Retinal pigment epithelial cell (primary cell): ENCODE results near the gene SRC.

ENCODE experiments used
- DNase-seq: peaks from one replicate; pipeline ENCODE4 v3.0.0-alpha.2; 2010; ENCODE audit warnings: low read depth
- H3K4me3 ChIP-seq: 2 replicates; pipeline ENCODE4 v1.5.1; 2011; ENCODE audit warnings: mild to moderate bottlenecking, low read length, control low read depth, moderate library complexity
- CTCF ChIP-seq: conservative IDR thresholded peaks from 2 replicates; pipeline ENCODE4 v1.5.1; 2011; ENCODE audit warnings: low read depth, low read length, control low read depth, inconsistent platforms

The SRC gene

GRCh38 chr20:37301558-37301957 lies 44.4 kb upstream of the SRC start:
- no peak overlapping the region for H3K4me3 ChIP-seq
- DNase-seq = no peak
- no peak for TF ChIP-seq CTCF

- no peak for DNase-seq
- H3K4me3 ChIP-seq = no peak overlapping the region
- TF ChIP-seq CTCF = no peak
These were observed 43.0 kb upstream of the SRC start for GRCh38 chr20:37302981-37303380.

DNA sequence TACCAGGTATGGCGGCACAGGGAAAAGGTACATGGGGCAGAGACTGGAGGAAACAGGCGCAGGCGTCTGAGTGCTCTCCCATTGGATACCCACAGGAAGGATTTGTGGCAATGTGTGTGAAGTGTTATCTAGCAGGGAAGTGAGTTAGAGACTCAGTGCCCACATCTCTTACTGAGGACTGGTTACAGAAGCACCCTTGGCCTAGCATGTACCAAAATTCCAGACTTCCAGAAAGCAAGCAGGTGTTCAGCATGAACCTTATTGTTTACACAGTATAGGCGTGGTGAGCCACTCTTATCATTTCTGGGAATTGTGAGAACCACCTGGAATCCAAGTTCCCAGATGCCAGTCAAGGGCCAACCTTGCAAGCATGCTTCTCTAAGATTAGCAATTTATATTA lies 42.3 kb upstream of the SRC start:
- no peak overlapping the region for H3K4me3 ChIP-seq
- no peak for TF ChIP-seq CTCF
- no peak for DNase-seq

GRCh38 chr20:37305079-37305478 lies 40.9 kb upstream of the SRC start:
- no peak for DNase-seq
- TF ChIP-seq CTCF = no peak
- H3K4me3 ChIP-seq = no peak overlapping the region

DNA sequence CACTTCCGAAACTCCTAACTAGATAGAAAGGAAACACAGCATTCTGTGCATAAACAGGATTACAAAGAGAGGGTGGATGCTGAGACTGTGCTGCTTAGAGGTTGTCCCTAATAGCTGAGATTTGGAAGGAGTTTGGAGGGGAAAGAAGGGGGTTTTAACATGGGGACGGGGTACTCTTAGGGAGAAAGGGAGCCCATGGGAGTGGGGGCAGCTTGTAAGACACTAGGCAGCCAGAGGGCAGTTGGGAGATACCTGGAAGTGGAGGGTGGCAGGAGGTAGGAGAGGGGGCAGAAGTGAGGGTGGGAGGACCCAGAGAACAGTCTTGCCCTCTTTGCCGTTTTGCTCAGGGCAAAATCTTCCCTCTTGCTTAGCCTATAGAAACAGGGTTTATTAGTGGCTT lies 40.1 kb upstream of the SRC start:
- H3K4me3 ChIP-seq = no peak overlapping the region
- DNase-seq = no peak
- TF ChIP-seq CTCF = no peak

DNA sequence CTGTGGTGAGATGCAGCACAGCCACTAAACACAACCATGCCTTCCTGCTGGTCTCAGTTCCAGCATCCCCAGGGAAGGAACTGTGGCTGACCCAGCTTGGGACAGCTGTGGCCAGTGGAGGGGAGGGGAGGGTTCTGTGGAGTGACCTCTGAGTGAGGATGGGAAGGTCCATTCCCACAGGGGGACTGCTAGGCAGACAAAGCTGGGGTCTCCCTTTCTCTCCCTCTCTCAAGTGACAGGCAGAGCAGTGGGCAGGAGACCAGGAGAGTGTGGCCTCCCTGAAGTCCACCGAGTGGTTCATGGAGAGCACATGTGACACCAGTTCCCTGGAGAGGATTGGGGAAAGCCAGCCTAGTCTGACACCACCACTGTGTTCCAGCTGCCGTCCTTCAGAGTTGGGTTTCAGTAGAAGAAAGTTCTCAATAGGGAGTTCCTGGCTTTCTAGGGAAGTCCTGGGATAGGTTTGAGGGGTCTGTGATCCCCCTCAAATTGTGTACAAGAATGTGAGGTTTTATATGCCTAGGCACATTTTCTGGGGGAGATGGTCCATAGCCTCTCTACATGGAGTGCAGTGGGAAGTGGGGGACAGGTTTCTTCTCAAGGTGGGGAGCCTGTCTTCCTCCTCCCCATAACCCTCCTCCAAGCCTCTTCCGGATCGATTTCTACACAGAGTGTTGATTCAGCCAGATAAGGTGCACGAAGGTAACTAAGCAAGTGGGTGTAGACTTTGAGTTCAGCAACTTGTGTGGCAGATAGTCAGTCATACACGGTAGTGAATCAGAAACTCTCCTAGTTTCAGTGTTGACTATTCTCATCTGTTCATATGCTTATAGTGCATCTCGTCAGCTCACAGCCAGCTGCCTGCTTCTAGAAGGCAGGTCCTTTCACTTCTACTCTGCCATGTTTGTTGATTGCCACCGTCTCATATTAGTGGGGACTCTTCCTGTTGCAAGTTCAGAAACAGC lies 37.6 kb upstream of the SRC start:
- no peak for TF ChIP-seq CTCF
- DNase-seq = no peak
- H3K4me3 ChIP-seq = no peak overlapping the region

- DNase-seq = no peak
- TF ChIP-seq CTCF = no peak
- H3K4me3 ChIP-seq = no peak overlapping the region
These were observed 36.6 kb upstream of the SRC start for GRCh38 chr20:37309290-37309689.
